ENCODE results near the gene CCDC186.

- TF ChIP-seq, protein P1, sequence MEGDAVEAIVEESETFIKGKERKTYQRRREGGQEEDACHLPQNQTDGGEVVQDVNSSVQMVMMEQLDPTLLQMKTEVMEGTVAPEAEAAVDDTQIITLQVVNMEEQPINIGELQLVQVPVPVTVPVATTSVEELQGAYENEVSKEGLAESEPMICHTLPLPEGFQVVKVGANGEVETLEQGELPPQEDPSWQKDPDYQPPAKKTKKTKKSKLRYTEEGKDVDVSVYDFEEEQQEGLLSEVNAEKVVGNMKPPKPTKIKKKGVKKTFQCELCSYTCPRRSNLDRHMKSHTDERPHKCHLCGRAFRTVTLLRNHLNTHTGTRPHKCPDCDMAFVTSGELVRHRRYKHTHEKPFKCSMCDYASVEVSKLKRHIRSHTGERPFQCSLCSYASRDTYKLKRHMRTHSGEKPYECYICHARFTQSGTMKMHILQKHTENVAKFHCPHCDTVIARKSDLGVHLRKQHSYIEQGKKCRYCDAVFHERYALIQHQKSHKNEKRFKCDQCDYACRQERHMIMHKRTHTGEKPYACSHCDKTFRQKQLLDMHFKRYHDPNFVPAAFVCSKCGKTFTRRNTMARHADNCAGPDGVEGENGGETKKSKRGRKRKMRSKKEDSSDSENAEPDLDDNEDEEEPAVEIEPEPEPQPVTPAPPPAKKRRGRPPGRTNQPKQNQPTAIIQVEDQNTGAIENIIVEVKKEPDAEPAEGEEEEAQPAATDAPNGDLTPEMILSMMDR (IDR thresholded peaks at IDR 0.05): no peak
- TF ChIP-seq POLR2A (IDR thresholded peaks at IDR 0.05): no peak
These were observed 6.0 kb downstream of the CCDC186 start for GRCh38 chr10:114167985-114168384.
